Measurements from ENCODE around the gene PDLIM7. TPM values are rescaled to one million over a fixed set of nuclear protein-coding genes. Genes with fewer than 3 reads are reported as not detected.

The PDLIM7 gene
- total RNA-seq, 4 donors from 2014 or later: 316 to 1,085 (median 575) TPM

GRCh38 chr5:177434437-177434836 lies 63.0 kb downstream of the PDLIM7 start:
- H3K9me3 ChIP-seq: no peaks in the 10 kb centered on the region
- H3K4me1 ChIP-seq: peaks cover 20 to 33% (median 29%) of the 10 kb centered on the region in 4 donors
- intact Hi-C loops (cut with DNase I): no loop called here
- no peak for TF ChIP-seq POLR2A (IDR thresholded peaks at IDR 0.05; ENCODE audit: low read depth)
- TF ChIP-seq EP300 (IDR thresholded peaks at IDR 0.05): no peak
- TF ChIP-seq POLR2AphosphoS5 (IDR thresholded peaks at IDR 0.05): no peak
- no peak for TF ChIP-seq CTCF (IDR thresholded peaks at IDR 0.05)
- no peaks in the 10 kb centered on the region for H3K27me3 ChIP-seq
- H3K27ac ChIP-seq (replicated peaks in 1 of 4): no peak overlapping the region
- DNase-seq (ENCODE audit: extremely low spot score): no peak
- WGBS: 81% methylated on average over 7 of the region's 8 CpGs
- H3K36me3 ChIP-seq: peaks cover 46 to 97% (median 85%) of the 10 kb centered on the region in 4 donors
- H3K4me3 ChIP-seq: no peak overlapping the region

GRCh38 chr5:177433658-177434217 lies 63.7 kb downstream of the PDLIM7 start:
- intact Hi-C loops (cut with DNase I): no loop called here
- H3K9me3 ChIP-seq: no peaks in the 10 kb centered on the region
- H3K27me3 ChIP-seq: no peaks in the 10 kb centered on the region
- DNase-seq (ENCODE audit: extremely low spot score): no peak
- TF ChIP-seq EP300 (IDR thresholded peaks at IDR 0.05) (no peak), CTCF (IDR thresholded peaks at IDR 0.05) (no peak)
- H3K4me1 ChIP-seq: peaks cover 24 to 40% (median 36%) of the 10 kb centered on the region in 4 donors
- peaks cover 46 to 92% (median 83%) of the 10 kb centered on the region in 4 donors for H3K36me3 ChIP-seq
- H3K27ac ChIP-seq (replicated peaks in 1 of 4): no peak overlapping the region
- 92% methylated on average over 23 of the region's 29 CpGs for WGBS
- H3K4me3 ChIP-seq: no peak overlapping the region

Other genes starting within 250 kb of the PDLIM7 start
- gene RAB24, start 193.9 kb downstream of the PDLIM7 start, total RNA-seq: 10 to 100 TPM; 20.0 to 35.4 (median 31.1) TPM
- 10 to 100 TPM; 80.6 to 93.6 (median 88.2) TPM for gene PRELID1, start 193.8 kb downstream of the PDLIM7 start, total RNA-seq
- 10 to 100 TPM in 1 of 4 donors, 1 to 10 TPM in 3; 2.5 to 11.2 (median 7.9) TPM for gene MXD3, start 185.7 kb downstream of the PDLIM7 start, total RNA-seq
- gene LMAN2, start 145.9 kb downstream of the PDLIM7 start, total RNA-seq: 100 to 1,000 TPM in 3 of 4 donors, 10 to 100 TPM in 1; 95.1 to 168 (median 128) TPM
- 10 to 100 TPM in 2 of 4 donors, 1 to 10 TPM in 2; 3.7 to 18.3 (median 11.9) TPM for gene RGS14, start 139.7 kb downstream of the PDLIM7 start, total RNA-seq
- gene SLC34A1, start 113.2 kb downstream of the PDLIM7 start, total RNA-seq: not detected
- not detected for gene PFN3, start 96.9 kb downstream of the PDLIM7 start, total RNA-seq
- gene F12, start 88.0 kb downstream of the PDLIM7 start, total RNA-seq: under 1 TPM in 1 of 4 donors, not detected in 3; 0.17 TPM
- 10 to 100 TPM; 29.1 to 44.7 (median 36.3) TPM for gene GRK6, start 70.9 kb downstream of the PDLIM7 start, total RNA-seq
- 1 to 10 TPM in 2 of 4 donors, under 1 TPM in 2; 0.42 to 2.5 (median 1.6) TPM for gene PRR7, start 50.8 kb downstream of the PDLIM7 start, total RNA-seq
- gene DBN1, start 24.0 kb downstream of the PDLIM7 start, total RNA-seq: 100 to 1,000 TPM in 3 of 4 donors, 10 to 100 TPM in 1; 92.2 to 160 (median 130) TPM
- 10 to 100 TPM in 1 of 4 donors, 1 to 10 TPM in 3; 6.7 to 15.2 (median 7.5) TPM for gene DOK3, start 12.2 kb upstream of the PDLIM7 start, total RNA-seq
- 10 to 100 TPM; 58.1 to 92.1 (median 66.0) TPM for gene DDX41, start 19.4 kb upstream of the PDLIM7 start, total RNA-seq
- 10 to 100 TPM; 24.4 to 65.6 (median 50.7) TPM for gene FAM193B, start 57.0 kb upstream of the PDLIM7 start, total RNA-seq
- 10 to 100 TPM; 47.3 to 75.7 (median 62.3) TPM for gene TMED9, start 94.6 kb upstream of the PDLIM7 start, total RNA-seq
- 10 to 100 TPM; 14.3 to 17.9 (median 16.9) TPM for gene B4GALT7, start 102.5 kb upstream of the PDLIM7 start, total RNA-seq